ENCODE data around the gene RABGEF1.

GRCh38 chr7:66824041-66824440 is 83.5 kb downstream of the RABGEF1 start:
- TF ChIP-seq L3MBTL2 (conservative IDR thresholded peaks at IDR 0.05), result no peak
- TF ChIP-seq SUZ12 (IDR thresholded peaks at IDR 0.05), result no peak
- no peak for TF ChIP-seq LEF1 (IDR thresholded peaks at IDR 0.05; ENCODE audit: borderline replicate concordance)
- no peak for TF ChIP-seq FOXA1 (IDR thresholded peaks at IDR 0.05)
- TF ChIP-seq BHLHE40 (IDR thresholded peaks at IDR 0.05; ENCODE audit: borderline replicate concordance), result no peak
- TF ChIP-seq SP1 (IDR thresholded peaks at IDR 0.05), result no peak
- TF ChIP-seq CTBP1 (IDR thresholded peaks at IDR 0.05; ENCODE audit: borderline replicate concordance), result no peak
- TF ChIP-seq FOXK2 (IDR thresholded peaks at IDR 0.05), result no peak
- TF ChIP-seq ZNF384 (IDR thresholded peaks at IDR 0.05), result no peak
- TF ChIP-seq ARNT (IDR thresholded peaks at IDR 0.05), result no peak
- TF ChIP-seq TARDBP (IDR thresholded peaks at IDR 0.05), result no peak
- TF ChIP-seq FOXM1 (IDR thresholded peaks at IDR 0.05; ENCODE audit: borderline replicate concordance), result no peak
- TF ChIP-seq NFRKB (IDR thresholded peaks at IDR 0.05), result no peak
- TF ChIP-seq ELF4 (IDR thresholded peaks at IDR 0.05), result no peak

All from HEK293T (cell line).